ENCODE results near the gene AKNAD1. TPM values are rescaled to one million over a fixed set of nuclear protein-coding genes. Genes with fewer than 3 reads are reported as not detected.

The AKNAD1 gene
- total RNA-seq, 1 experiment from 2014 or later, result not detected

- Mint-ChIP-seq H3K4me1 (ENCODE audit: low read depth, unreplicated experiment) (no peaks in the 10 kb centered on the region), H3K36me3 (ENCODE audit: insufficient read depth, unreplicated experiment) (peaks cover 5% of the 10 kb centered on the region), H3K4me3 (ENCODE audit: unreplicated experiment) (no peak overlapping the region), H3K27ac (ENCODE audit: unreplicated experiment) (no peak overlapping the region), H3K9me3 (ENCODE audit: unreplicated experiment) (no peaks in the 10 kb centered on the region), H3K27me3 (ENCODE audit: insufficient read depth, unreplicated experiment) (no peaks in the 10 kb centered on the region)
- Histone ChIP-seq H3K9me3 (no peaks in the 10 kb centered on the region), H3K4me1 (no peaks in the 10 kb centered on the region), H3K4me3 (ENCODE audit: low read depth, low read length) (no peak overlapping the region), H3K36me3 (ENCODE audit: control insufficient read depth, insufficient read depth, low read length) (no peaks in the 10 kb centered on the region), H3K27me3 (replicated peaks; ENCODE audit: control insufficient read depth, insufficient read depth, low read length) (no peaks in the 10 kb centered on the region)
- intact Hi-C loops (cut with micrococcal nuclease; ENCODE audit: unreplicated experiment), result no loop called here
- CTCF ChIA-PET, result no interaction called here
- POLR2A ChIA-PET, result no interaction called here
- no peak for DNase-seq
- TF ChIP-seq, protein P1, sequence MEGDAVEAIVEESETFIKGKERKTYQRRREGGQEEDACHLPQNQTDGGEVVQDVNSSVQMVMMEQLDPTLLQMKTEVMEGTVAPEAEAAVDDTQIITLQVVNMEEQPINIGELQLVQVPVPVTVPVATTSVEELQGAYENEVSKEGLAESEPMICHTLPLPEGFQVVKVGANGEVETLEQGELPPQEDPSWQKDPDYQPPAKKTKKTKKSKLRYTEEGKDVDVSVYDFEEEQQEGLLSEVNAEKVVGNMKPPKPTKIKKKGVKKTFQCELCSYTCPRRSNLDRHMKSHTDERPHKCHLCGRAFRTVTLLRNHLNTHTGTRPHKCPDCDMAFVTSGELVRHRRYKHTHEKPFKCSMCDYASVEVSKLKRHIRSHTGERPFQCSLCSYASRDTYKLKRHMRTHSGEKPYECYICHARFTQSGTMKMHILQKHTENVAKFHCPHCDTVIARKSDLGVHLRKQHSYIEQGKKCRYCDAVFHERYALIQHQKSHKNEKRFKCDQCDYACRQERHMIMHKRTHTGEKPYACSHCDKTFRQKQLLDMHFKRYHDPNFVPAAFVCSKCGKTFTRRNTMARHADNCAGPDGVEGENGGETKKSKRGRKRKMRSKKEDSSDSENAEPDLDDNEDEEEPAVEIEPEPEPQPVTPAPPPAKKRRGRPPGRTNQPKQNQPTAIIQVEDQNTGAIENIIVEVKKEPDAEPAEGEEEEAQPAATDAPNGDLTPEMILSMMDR (IDR thresholded peaks at IDR 0.05; ENCODE audit: insufficient read depth in 1 of 2, low read depth in 1 of 2, low read length in 1 of 2, severe bottlenecking in 1 of 2, unreplicated experiment in 1 of 2), result no peak
- BruUV-seq (replicated peaks), result no TSS peak
Measured at GRCh38 chr1:108847494-108847893, 9.4 kb downstream of the AKNAD1 start.

DNA sequence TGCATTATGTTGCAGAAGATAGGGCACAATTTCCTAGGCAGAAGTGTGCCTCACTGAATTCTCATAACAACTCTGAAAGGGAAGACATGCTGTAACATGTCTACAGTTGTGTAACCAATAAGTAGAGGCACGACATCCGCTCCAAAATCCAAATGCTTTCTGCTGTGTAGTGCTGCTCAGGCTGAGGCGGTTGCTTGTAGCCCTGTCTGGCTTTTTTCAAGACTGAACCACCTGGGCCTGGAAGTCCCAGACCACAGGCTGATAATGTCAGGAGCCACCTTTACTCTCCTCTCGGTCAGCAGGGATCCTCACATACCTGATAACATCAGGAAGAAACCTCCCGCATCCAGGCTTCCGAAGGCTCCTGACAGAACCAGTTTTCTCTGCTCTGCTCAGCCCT, 10.9 kb downstream of the AKNAD1 start:
- Histone ChIP-seq H3K36me3 (ENCODE audit: control insufficient read depth, insufficient read depth, low read length) (no peaks in the 10 kb centered on the region), H3K4me1 (no peaks in the 10 kb centered on the region), H3K27me3 (replicated peaks; ENCODE audit: control insufficient read depth, insufficient read depth, low read length) (no peaks in the 10 kb centered on the region), H3K4me3 (ENCODE audit: low read depth, low read length) (no peak overlapping the region), H3K9me3 (no peaks in the 10 kb centered on the region)
- DNase-seq, result no peak
- no peaks in the 10 kb centered on the region for H3K27me3 Mint-ChIP-seq (ENCODE audit: insufficient read depth, unreplicated experiment)
- CTCF ChIA-PET, result no interaction called here
- H3K4me1 Mint-ChIP-seq (ENCODE audit: low read depth, unreplicated experiment), result no peaks in the 10 kb centered on the region
- no TSS peak for BruUV-seq (replicated peaks)
- intact Hi-C loops (cut with micrococcal nuclease; ENCODE audit: unreplicated experiment), result no loop called here
- H3K36me3 Mint-ChIP-seq (ENCODE audit: insufficient read depth, unreplicated experiment), result peaks cover 5% of the 10 kb centered on the region
- H3K4me3 Mint-ChIP-seq (ENCODE audit: unreplicated experiment), result no peak overlapping the region
- TF ChIP-seq, protein P1 (IDR thresholded peaks at IDR 0.05; ENCODE audit: insufficient read depth in 1 of 2, low read depth in 1 of 2, low read length in 1 of 2, severe bottlenecking in 1 of 2, unreplicated experiment in 1 of 2), result no peak
- no peaks in the 10 kb centered on the region for H3K9me3 Mint-ChIP-seq (ENCODE audit: unreplicated experiment)
- H3K27ac Mint-ChIP-seq (ENCODE audit: unreplicated experiment), result peak overlapping the region; percentile 21
- POLR2A ChIA-PET, result no interaction called here

DNA sequence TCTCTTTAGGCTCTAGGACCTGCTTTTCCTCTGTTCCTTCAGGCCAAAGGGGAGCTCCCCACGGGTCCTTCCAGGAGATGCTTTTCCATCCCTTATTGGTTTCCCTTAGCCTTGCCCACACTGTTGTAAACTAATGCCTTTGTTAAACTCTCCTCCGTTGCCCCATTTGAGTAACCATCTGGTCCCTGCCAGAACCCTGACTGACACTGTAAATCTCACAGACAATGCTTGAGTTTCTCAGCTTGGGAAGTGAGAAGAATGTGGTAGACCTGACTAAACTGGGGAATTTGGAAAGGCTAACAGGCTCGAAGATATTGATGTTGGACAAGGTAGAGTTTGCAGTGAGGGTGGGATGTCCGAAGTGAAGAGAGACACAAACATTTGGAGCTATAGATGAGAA, 11.4 kb downstream of the AKNAD1 start:
- H3K36me3 ChIP-seq (ENCODE audit: control insufficient read depth, insufficient read depth, low read length), result no peaks in the 10 kb centered on the region
- no peak for DNase-seq
- peaks cover 2% of the 10 kb centered on the region for H3K27me3 Mint-ChIP-seq (ENCODE audit: insufficient read depth, unreplicated experiment)
- ChIA-PET CTCF (no interaction called here), POLR2A (no interaction called here)
- no peak overlapping the region for H3K4me3 ChIP-seq (ENCODE audit: low read depth, low read length)
- BruUV-seq (replicated peaks), result no TSS peak
- no peaks in the 10 kb centered on the region for H3K4me1 ChIP-seq
- intact Hi-C loops (cut with micrococcal nuclease; ENCODE audit: unreplicated experiment), result no loop called here
- no peak overlapping the region for H3K27ac Mint-ChIP-seq (ENCODE audit: unreplicated experiment)
- H3K9me3 Mint-ChIP-seq (ENCODE audit: unreplicated experiment), result no peaks in the 10 kb centered on the region
- H3K27me3 ChIP-seq (replicated peaks; ENCODE audit: control insufficient read depth, insufficient read depth, low read length), result no peaks in the 10 kb centered on the region
- H3K36me3 Mint-ChIP-seq (ENCODE audit: insufficient read depth, unreplicated experiment), result peaks cover 5% of the 10 kb centered on the region
- H3K4me3 Mint-ChIP-seq (ENCODE audit: unreplicated experiment), result no peak overlapping the region
- H3K4me1 Mint-ChIP-seq (ENCODE audit: low read depth, unreplicated experiment), result no peaks in the 10 kb centered on the region
- TF ChIP-seq, protein P1 (IDR thresholded peaks at IDR 0.05; ENCODE audit: insufficient read depth in 1 of 2, low read depth in 1 of 2, low read length in 1 of 2, severe bottlenecking in 1 of 2, unreplicated experiment in 1 of 2), result no peak
- no peaks in the 10 kb centered on the region for H3K9me3 ChIP-seq
